NCI-H146 (cell line): Measurements from ENCODE around the gene PMPCB.
"Not testable (repeated sequence)": the region's sequence is repeated elsewhere in the genome, so short reads cannot be mapped to it uniquely, and the experiment has no call there.

ENCODE experiments used
- DNase-seq: peaks from one replicate; lab custom pipeline; 2025; lab: John Stamatoyannopoulos, UW

Gene PMPCB, protein sequence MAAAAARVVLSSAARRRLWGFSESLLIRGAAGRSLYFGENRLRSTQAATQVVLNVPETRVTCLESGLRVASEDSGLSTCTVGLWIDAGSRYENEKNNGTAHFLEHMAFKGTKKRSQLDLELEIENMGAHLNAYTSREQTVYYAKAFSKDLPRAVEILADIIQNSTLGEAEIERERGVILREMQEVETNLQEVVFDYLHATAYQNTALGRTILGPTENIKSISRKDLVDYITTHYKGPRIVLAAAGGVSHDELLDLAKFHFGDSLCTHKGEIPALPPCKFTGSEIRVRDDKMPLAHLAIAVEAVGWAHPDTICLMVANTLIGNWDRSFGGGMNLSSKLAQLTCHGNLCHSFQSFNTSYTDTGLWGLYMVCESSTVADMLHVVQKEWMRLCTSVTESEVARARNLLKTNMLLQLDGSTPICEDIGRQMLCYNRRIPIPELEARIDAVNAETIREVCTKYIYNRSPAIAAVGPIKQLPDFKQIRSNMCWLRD

DNA sequence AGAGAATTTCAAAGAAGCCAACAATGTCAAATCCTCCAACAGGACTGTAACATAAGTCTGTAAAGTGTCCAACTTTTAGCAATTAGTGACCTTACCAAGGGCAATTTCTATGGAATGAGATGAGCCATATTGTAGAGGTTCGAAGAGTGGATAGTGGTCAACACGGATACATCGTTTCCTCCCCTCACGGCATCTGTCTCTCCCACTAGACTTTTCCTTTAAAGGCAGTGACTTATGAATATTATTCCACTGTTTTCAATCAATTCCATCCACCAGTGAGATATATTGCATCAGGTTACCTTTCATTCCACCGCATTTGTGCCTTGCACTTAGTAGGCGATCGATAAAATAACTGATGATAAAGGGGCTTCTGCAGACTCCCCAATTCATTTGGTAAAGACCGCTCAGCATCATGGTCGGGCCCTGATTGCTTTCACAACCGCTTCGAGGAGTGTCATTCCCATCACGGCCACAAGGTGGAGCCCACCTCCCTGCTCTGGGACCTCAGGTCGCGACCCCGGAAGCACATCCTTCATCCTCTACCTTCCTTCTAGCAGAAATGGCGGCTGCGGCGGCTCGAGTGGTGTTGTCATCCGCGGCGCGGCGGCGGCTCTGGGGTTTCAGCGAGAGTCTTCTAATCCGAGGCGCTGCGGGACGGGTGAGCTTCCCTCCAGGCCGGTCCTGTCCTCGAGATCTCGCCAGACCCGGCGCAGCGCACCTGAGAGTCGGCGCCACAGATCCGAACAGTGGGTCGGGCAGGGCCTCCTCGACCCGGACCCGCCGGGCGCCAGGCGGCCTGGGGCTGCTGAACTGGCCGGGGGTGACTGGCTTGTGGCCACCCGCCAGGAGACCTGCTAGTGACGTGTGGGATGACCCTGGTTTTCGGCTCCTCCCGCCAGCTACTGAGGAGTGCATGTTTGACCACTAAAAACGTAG is at the start of gene PMPCB:
PMPCB (plus strand) TSS at position 535 of the 936 bp plus-strand sequence; CDS start at position 560, 25 bp downstream.
- peak; percentile 92 for DNase-seq

DNA sequence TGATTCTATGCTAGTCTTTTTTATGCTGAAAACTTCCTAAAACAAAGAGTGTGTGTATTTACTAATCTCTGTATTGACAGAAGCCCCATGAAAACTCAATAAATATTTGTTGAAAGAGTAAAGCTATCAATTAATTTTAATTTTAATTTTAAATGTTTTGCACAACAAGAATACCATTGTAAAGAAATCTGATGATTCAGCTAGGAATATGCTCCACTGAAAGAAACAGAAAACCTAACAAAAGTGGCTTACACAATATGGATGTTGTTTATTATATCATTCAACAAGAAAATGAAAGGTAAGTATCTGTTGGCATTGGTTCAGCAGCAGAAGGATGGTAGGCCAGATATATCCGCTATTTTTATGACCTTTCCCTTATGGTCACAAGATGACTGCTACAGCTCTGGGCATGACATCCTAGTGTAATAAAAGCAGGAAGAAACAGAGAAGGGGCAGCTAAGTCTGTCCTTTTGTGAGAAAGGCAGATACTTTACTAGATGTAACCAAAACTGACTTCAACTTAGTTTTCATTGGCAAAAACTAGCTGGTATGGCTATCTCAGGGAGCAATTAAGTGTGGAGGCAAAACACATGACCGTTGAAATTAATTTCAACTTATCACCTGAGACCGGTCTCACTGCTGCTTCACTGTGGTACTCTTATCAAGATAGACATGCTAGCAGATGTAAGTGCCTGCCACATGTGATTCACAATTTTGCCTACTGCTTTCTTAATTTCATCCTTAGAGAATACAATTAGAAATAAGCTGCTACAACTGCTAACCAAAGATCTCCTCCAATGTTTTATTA is 43.3 kb upstream of the PMPCB start:
- not testable (repeated sequence) for DNase-seq

DNA sequence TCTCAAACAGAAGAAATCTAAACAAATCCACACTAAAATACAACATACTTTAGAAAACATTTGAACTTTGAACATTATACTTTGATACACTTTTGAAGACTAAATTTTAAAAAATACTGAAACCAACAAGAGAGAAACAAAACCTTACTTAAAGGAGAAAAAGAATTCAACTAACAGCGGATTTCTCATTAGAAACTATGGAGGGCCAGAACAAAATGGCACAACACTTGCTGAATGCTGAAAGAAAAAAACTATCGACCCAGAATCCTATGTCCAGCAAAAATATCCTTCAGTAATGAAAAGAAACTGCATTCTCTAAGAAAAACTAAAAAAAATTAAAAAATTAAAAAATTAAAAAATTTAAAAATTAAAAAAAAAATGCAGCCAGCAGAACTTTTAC is 33.2 kb upstream of the PMPCB start:
- not testable (repeated sequence) for DNase-seq

DNA sequence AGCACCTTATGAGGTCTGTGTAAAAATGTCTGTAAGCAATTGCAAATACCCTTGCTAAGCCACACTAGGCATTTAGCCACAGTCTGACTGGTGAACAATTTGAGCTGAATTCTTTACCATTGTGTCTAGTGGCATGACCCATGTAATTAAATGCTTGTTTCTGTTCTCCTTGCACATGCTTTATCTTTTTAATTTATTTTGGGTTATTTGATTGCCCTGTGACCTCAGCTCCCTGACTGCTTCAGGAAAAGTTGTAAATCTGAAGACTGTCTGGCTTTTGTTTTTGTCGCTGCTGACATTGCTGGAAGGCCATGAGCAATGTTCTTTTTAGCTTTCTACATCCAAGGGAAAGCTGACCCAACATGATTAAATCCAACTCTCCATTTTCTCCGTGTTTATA is 31.0 kb upstream of the PMPCB start:
- not testable (repeated sequence) for DNase-seq

DNA sequence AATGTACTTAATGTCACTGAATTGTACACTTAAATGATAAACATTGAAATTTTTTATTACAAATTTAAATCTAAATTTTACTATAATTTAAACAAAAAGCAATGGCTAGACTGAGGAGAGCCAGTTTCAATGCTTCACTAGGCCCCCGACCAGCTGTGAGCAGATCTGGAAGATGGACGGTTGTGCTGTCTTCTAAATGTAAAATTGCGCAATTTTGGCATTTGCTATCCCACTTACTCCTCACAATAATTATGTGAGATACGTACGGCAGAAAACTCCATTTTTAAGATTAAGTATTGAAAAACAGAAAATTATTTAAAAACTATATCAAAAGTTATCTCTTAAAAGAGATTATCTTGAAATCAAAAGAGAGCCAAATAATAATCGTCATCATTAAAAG is 23.9 kb upstream of the PMPCB start:
- not testable (repeated sequence) for DNase-seq

DNA sequence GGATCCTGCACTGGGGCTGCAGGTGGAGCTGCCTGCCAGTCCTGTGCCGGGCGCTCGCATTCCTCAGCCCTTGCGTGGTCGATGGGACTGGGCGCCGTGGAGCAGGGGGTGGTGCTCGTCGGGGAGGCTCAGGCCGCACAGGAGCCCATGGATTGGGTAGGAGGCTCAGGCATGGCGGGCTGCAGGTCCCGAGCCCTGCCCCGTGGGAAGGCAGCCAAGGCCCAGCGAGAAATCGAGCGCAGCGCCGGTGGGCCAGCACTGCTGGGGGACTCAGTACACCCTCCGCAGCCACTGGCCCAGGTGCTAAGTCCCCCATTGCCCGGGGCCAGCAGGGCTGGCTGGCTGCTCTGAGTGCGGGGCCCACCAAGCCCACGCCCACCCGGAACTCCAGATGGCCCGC is 22.4 kb upstream of the PMPCB start:
- not testable (repeated sequence) for DNase-seq

DNA sequence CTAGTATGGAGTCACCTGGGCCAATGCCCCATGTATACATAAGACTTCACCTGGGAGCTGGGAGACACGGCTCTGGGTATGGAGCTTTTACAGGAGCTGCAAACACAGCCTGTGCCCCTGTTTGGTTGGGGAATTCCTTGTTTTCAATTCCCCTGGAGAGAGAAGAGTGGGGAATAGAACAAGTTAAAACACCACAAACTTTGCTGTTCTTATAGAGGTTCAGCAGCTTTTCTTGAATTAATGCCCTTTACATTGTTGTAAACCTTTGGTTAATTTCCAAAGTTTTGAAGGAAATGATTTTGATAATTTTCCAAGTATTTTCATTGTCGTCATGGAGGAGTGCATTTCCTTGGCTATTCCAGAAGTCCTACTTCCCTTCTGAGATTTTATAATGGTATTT is 19.0 kb upstream of the PMPCB start:
- not testable (repeated sequence) for DNase-seq

DNA sequence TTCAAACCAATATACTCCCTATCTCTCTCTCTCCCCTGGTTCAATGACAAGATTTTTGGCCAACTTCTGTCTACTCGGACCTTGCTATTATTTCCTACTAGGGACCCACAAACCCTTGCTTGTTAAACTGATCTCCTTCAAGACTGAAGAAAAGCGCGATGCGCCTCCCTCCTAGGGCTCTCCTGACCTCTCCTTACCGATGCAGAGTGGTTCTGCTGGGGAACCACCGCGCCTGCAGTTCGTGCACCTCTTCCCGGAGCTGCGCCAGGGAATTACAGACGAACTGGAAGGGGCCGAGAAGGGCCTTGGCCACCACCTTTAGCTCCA is 17.6 kb upstream of the PMPCB start:
- peak; percentile 54 for DNase-seq

DNA sequence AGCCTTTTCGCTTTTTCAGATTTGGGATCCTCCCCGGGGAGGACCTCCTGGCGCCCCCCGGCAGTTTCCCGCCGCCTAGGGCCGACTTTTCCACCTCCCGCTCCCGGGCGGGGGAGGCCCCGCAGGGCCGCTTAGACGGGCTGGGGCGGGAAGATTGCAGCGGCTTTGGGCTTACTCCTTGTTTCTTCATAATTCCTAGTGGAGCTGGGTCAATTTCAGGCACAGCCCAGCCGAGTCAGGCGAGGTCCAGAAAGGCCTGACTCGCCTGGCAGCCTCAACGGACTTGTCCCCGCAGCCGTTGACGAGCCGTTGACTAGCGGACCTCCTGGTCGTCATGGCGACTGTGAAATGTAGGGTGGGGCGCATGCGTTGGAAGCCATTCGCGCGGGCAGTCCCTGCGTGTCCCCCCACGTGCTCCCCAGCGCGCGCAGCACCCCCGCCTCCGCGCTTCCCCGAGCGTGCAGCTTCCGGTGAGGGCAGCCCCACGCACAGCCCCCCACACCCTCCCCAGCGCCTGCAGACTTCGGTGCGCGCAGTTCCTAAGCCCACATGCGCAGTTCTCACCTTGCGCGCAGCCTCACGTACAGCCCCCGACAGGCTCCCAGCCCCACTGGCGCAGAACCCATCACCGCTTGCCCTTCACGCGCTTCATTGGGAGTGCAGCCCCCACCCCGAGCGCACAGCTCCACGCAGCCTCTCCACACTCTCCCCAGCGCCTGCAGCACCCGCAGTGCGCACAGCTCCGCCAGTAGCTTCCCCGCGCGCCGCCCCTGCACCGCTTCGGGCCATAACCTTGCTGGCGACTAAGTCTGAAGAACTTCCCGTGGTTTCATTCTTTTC is 17.1 kb upstream of the PMPCB start:
- peak; percentile 85 for DNase-seq

DNA sequence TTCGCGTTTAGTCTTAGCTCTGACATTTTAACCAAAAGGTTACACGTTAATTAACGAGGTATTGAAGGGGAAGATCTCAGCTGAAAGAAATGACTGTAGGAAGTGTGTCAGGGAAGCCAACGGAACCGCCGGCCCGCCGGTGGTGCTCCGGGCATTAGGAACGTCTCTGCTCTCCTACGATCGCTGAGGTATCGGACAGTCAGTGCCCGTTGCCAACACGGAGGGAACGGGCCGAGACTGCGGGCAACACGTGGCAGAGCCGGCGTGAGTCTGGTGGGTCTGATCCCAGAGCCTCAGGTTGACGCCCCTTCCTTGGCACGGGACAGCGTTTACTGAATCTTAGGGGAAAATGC is 16.5 kb upstream of the PMPCB start:
- peak; percentile 39 for DNase-seq

DNA sequence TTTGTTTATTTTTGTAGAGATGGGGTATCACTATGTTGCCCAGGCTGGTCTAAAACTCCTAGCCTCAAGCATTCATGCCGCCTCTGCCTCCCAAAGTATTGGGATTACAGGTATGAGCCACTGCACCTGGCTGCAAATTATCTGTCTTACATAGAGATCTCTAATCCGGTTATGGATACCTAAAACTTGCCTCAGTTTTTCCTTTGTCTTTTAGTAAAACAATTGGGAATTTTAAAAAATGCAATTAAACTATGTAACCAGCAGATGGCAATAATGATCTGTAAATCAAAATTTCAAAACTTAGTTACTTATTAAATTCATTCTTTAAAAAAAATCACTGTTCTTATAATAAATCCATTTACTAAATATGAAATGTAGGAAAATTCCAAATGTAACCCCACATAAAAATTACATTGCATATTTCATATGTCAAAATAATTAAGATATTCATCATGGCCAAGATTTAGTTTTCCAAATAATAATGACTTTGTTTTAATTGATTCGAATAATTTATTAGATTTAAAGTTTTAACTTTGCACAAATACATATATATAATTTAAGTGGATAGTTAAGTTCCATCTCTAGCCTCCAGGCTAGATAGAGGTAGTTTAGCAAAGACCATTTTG is 14.3 kb upstream of the PMPCB start:
- DNase-seq: not testable (repeated sequence)

DNA sequence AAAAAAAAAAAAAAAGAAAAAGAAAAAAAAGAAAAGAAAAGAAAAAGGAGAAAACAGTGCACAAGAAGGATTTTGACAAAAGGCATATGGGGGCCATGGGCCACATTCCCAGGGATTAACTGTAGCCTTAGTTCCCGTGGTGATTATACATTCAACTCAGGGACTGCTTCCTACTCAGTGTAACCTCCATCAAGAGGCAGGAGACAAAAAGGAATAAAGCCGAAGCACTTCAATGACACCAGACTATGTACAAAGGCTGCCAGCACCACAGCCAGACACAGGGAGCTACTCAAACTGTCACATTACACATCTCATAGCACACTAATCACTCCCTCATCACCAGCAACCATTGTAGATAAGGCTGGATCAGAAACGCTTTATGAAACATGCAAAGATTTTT is 5.1 kb upstream of the PMPCB start:
- no peak for DNase-seq

DNA sequence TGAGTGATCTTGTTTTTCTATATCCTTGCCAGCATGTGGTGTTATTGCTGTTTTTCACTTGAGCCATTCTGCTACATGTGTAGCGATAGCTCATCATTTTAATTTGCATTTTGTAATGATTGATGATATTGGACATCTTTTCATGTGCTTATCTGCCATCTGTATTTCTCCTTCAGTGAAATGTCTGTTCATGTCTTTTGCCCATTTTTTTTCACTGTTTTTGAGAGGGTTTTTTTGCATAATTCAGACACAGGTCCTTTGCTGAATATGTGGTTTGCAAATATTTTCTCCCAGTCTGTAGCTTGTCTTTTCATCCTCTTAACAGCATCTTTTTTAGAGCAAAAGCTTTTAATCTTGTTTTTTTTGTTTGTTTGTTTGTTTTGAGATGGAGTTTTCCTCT is 3.7 kb upstream of the PMPCB start:
- DNase-seq: no peak

DNA sequence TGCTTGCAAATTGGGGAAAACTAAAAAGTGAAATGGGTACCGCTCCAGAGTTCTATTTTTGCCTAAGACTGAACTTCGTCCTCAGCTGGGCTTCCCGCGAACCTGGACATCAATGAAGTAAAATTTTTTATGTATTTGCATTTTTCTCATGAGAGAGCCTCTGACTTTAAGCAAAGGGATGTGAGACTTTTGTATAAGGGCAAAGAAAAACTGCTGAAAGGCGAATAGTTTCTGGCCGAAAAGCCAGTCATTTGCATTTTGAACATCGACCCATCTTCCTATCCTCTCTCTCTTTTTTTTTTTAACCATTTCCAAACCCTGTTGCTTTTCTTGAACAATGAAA is 573 bp downstream of the PMPCB start:
- no peak for DNase-seq

DNA sequence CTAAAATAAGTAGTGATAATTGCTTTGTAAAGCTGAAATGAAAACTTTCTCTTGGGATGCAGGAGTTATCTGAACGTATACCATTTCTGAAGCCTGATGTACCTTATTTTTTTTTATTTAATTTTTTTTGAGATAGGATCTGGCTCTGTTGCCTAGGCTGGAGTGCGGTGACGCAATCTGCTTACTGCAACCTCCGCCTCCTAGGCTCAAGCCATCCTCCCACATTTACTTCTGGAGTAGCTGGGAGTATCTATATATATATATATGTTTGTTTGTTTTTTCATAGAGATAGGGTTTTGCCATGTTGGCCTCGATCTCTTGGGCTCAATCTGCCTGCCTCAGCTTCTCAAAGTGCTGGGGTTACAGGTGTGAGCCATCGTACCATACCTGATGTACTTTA is 2.4 kb downstream of the PMPCB start:
- no peak for DNase-seq

DNA sequence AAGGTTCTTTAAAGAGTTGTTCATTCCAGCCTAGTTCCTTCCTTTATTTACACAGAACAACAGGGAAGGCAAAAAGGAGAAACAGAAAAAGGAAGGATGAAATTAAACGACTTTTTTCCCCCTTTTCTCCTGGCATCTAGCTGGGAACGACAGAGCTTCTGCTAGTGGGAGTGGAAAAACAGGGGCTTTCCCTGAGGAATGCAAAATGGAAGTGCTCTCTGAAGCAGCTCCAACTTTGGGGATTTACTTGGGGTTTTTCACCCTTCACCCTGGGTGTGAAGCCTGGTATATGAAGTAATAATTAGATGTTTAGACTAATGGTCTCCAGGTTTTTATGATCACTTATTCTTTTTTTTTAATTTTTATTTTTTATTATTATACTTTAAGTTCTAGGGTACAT is 4.2 kb downstream of the PMPCB start:
- DNase-seq: no peak

DNA sequence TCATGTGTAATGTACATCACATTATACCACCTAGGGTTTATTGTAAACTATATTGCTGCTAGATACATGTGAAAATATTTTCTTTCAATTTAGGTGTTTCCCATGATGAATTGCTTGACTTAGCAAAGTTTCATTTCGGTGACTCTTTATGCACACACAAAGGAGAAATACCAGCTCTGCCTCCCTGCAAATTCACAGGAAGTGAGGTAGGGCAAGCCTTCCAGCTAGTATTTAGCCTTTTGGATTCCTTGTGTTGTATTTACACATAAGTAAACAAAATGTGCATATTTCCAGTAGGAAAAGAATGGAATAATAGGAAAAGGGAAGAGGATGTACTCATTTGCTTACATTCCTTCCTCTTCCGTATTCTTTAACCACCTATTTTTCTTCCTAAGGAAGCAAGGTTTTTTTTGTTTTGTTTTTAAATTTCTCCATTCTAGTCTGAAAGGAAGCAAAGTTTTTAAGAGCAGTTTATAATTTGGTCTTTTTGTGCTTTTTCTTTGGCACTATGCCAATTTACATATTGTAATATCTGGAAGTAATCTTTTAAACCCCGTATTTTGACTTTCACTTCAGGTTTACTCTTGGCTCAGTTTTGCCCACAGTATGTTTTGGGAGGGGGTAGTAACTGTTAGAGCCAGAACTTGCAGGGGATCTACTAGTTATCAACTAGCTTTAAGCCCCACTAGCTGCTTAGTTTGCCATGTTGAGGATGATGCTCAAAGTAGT is 10.4 kb downstream of the PMPCB start:
- no peak for DNase-seq

DNA sequence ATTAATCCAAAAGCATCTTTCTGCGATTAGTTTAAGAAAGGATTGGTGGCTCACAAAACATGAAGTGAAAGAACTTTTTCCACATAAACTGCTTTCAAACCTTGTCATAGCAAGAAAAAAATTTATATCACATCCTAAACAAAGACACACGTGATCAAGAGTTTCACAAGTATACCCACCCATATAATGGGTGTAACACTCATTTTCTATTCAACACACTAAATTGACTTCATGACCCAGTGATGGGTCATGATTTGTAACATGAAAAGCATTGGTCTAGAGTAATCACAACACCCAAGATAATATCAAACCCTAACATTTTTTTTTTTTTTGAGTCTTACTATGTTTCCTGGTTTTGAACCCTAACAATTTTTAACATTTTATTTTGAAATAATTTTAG is 17.6 kb downstream of the PMPCB start:
- no peak for DNase-seq

DNA sequence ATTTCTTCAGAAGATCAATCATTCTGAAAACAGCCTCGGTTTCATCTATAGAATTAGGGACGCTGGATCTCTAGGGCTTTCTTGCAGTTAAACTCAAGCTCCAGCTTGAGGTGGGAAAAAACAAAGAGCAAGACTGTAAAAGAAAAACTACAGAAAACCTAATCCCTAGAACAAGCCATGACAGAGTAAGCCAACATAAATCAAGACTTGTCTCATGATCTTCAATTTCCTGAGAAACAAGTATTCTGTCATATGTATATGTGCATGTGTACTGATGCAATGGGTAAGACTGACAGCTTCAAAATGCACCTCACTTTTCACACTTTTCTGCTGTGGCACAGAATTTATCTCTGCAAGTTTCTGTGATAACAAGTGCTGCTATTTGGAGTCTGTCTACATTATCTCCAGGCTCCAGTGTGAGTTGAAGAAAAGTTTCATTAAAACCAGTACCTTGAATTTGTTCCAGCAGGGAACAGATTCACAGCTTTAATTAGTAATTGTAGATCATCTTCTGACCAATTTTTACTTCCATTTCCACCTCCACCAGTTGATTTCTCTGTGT is 19.2 kb downstream of the PMPCB start:
- no peak for DNase-seq

DNA sequence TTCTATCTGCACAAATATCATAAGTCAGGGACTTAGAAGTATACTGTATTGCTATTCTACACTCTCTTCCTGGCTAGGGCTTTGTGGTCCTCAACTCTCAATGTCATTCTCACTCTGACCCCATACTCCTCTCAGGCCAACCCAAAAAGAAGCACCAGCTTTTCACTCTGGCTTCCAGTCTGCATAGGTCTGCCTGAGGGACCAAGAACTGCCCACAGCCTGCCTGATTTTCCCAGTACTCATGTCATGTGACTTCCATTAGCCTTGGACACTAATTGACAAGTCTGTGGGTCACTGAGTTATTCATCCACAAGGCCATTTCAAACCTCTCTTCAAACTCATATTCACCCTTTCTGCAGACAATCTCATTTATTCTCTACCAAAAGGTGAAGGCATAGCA is 19.8 kb downstream of the PMPCB start:
- DNase-seq: no peak
